ENCODE measurements around the gene HEPHL1. TPM values are rescaled to one million over a fixed set of nuclear protein-coding genes. Genes with fewer than 3 reads are reported as not detected.

HEPHL1 gene
- polyA plus RNA-seq, 3 donors = not detected

GRCh38 chr11:94017446-94017845, 3.7 kb upstream of the HEPHL1 start:
- no peaks in the 10 kb centered on the region for H4K20me1 ChIP-seq (ENCODE audit: insufficient read depth, low read length)
- H3K4me3 ChIP-seq (replicated peaks in 1 of 3; ENCODE audit: low read depth in 2 of 3, low read length in 3 of 3) = no peak overlapping the region
- no peak overlapping the region for H3K27ac Mint-ChIP-seq
- no peaks in the 10 kb centered on the region for H3K4me1 ChIP-seq (ENCODE audit: control insufficient read depth in 1 of 2, insufficient read depth in 2 of 2, low read length in 2 of 2)
- H3K27me3 ChIP-seq (ENCODE audit: control insufficient read depth in 2 of 2, insufficient read depth in 2 of 2, low read length in 2 of 2) = no peaks in the 10 kb centered on the region
- no peak overlapping the region for H3K4me3 Mint-ChIP-seq
- no peak for TF ChIP-seq CTCF (IDR thresholded peaks at IDR 0.05)
- peaks cover 0 to 3% of the 10 kb centered on the region in 2 donors for H3K9me3 ChIP-seq (replicated peaks in 1 of 2; ENCODE audit: control insufficient read depth in 1 of 2, insufficient read depth in 1 of 2, low read length in 2 of 2)
- H3K79me2 ChIP-seq (ENCODE audit: insufficient read depth, low read length) = no peaks in the 10 kb centered on the region
- no peak overlapping the region for H3K9ac ChIP-seq (ENCODE audit: insufficient read depth, low read length, poor library complexity, severe bottlenecking)
- H3K36me3 ChIP-seq (replicated peaks in 1 of 2; ENCODE audit: control insufficient read depth in 1 of 2, insufficient read depth in 2 of 2, low read length in 2 of 2) = no peaks in the 10 kb centered on the region
- H3K27ac ChIP-seq (ENCODE audit: low read depth in 1 of 2, low read length in 2 of 2) = no peak overlapping the region
- DNase-seq = no peak
- intact Hi-C loops (cut with micrococcal nuclease) = no loop called here
- peaks cover 0 to 2% (median 0%) of the 10 kb centered on the region in 3 donors for H3K27me3 Mint-ChIP-seq (ENCODE audit: low read depth in 3 of 3)
- H2AFZ ChIP-seq (ENCODE audit: insufficient read depth, low read depth, low read length, poor library complexity, severe bottlenecking) = no peak overlapping the region
- peaks cover 2 to 20% (median 5%) of the 10 kb centered on the region in 7 donors for H3K9me3 Mint-ChIP-seq
- no peaks in the 10 kb centered on the region for H3K36me3 Mint-ChIP-seq
- no peaks in the 10 kb centered on the region for H3K4me1 Mint-ChIP-seq
- H3K4me2 ChIP-seq (replicated peaks; ENCODE audit: extremely low read depth, low read length, poor library complexity, severe bottlenecking) = no peak overlapping the region

- H3K9ac ChIP-seq (ENCODE audit: insufficient read depth, low read length, poor library complexity, severe bottlenecking) = no peak overlapping the region
- H3K36me3 ChIP-seq (replicated peaks in 1 of 2; ENCODE audit: control insufficient read depth in 1 of 2, insufficient read depth in 2 of 2, low read length in 2 of 2) = no peaks in the 10 kb centered on the region
- Mint-ChIP-seq H3K4me3 (no peak overlapping the region), H3K9me3 (peaks cover 0 to 21% (median 4%) of the 10 kb centered on the region in 7 donors), H3K4me1 (no peaks in the 10 kb centered on the region), H3K27me3 (ENCODE audit: low read depth in 3 of 3) (peaks cover 0 to 2% (median 0%) of the 10 kb centered on the region in 3 donors), H3K27ac (no peak overlapping the region), H3K36me3 (no peaks in the 10 kb centered on the region)
- H3K4me1 ChIP-seq (ENCODE audit: control insufficient read depth in 1 of 2, insufficient read depth in 2 of 2, low read length in 2 of 2) = no peaks in the 10 kb centered on the region
- H3K79me2 ChIP-seq (ENCODE audit: insufficient read depth, low read length) = no peaks in the 10 kb centered on the region
- no peak overlapping the region for H3K4me3 ChIP-seq (replicated peaks in 1 of 3; ENCODE audit: low read depth in 2 of 3, low read length in 3 of 3)
- WGBS (ENCODE audit: insufficient coverage) = no CpG with 5 or more reads among the region's 4 CpGs
- H2AFZ ChIP-seq (ENCODE audit: insufficient read depth, low read depth, low read length, poor library complexity, severe bottlenecking) = no peak overlapping the region
- no peak for DNase-seq
- intact Hi-C loops (cut with micrococcal nuclease) = no loop called here
- no peak overlapping the region for H3K27ac ChIP-seq (ENCODE audit: low read depth in 1 of 2, low read length in 2 of 2)
- TF ChIP-seq CTCF (IDR thresholded peaks at IDR 0.05) = no peak
- H3K9me3 ChIP-seq (replicated peaks in 1 of 2; ENCODE audit: control insufficient read depth in 1 of 2, insufficient read depth in 1 of 2, low read length in 2 of 2) = peaks cover 0 to 3% of the 10 kb centered on the region in 2 donors
- no peaks in the 10 kb centered on the region for H3K27me3 ChIP-seq (ENCODE audit: control insufficient read depth in 2 of 2, insufficient read depth in 2 of 2, low read length in 2 of 2)
- no peaks in the 10 kb centered on the region for H4K20me1 ChIP-seq (ENCODE audit: insufficient read depth, low read length)
- no peak overlapping the region for H3K4me2 ChIP-seq (replicated peaks; ENCODE audit: extremely low read depth, low read length, poor library complexity, severe bottlenecking)
These were observed 2.4 kb upstream of the HEPHL1 start for GRCh38 chr11:94018721-94019120.

Measured in CD14-positive monocyte (primary cell).